ENCODE data around the gene MTUS2.

DNA sequence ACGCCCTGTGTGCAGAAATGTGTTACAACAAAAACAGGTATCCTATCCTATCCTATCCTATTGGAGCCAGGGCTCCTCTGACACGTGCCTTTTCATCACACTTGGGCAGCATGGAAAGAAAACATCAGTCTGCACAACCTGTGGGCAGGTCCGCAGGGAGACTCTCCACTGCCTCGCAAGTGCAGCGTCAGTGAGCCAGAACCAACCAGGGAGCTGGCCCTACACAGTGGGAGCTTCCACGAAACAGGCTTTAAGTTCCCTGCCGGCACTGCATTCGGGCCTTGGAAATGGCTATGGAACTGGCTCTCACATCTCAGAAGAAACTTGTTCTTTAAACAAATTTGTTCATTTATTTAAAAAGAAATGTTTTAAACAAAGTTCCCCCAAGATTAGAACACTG lies 725.8 kb downstream of the MTUS2 start:
- TF ChIP-seq, protein P1, sequence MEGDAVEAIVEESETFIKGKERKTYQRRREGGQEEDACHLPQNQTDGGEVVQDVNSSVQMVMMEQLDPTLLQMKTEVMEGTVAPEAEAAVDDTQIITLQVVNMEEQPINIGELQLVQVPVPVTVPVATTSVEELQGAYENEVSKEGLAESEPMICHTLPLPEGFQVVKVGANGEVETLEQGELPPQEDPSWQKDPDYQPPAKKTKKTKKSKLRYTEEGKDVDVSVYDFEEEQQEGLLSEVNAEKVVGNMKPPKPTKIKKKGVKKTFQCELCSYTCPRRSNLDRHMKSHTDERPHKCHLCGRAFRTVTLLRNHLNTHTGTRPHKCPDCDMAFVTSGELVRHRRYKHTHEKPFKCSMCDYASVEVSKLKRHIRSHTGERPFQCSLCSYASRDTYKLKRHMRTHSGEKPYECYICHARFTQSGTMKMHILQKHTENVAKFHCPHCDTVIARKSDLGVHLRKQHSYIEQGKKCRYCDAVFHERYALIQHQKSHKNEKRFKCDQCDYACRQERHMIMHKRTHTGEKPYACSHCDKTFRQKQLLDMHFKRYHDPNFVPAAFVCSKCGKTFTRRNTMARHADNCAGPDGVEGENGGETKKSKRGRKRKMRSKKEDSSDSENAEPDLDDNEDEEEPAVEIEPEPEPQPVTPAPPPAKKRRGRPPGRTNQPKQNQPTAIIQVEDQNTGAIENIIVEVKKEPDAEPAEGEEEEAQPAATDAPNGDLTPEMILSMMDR (conservative IDR thresholded peaks at IDR 0.05; ENCODE audit: low read depth, low read length), result no peak
- TF ChIP-seq EZH2 (IDR thresholded peaks at IDR 0.05; ENCODE audit: borderline replicate concordance, low read depth, low read length, poor library complexity, severe bottlenecking), result no peak
